Measurements from ENCODE around the gene CCL8.
"Not testable (repeated sequence)": the region's sequence is repeated elsewhere in the genome, so short reads cannot be mapped to it uniquely, and the experiment has no call there.

Gene CCL8

DNA sequence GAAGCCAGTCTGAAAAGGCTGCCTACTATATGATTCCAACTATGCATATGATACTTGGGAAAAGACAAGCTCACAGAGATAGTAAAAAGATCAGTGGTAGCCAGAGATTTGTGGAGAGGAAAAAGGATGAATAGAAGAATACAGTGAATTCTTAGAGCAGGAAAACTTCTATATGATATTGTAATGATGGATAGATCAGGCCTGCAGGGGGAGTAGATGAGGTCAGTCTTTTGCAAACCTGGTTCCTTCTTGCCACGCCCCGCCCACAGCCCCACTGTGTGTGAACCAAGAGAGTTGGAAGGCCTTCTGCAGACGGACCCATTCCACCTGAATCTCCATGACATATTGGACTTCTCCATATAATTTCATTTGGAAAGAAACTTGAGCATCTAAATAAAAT lies 761 bp upstream of the CCL8 start:
- DNase-seq: peak in 1 of 2 experiments; percentile 12

DNA sequence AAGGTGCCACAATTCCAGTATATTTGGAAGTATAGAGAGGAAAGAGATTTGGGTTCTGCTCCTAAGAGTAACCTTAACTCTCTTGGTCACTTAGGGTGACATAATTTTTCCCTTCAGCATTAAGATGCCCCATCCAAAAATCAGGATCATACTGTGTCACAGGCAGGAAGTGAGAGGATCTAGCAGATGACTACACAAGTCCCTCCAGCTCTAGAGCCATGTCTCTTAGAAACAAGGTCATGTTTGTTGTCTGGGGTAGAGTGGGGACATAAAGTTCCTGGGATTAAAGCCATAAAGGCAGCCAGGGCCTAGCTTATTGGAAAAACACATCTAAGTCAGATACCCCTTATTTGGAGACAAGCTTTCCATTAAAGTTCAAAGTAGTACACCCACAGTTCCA lies 2.7 kb downstream of the CCL8 start:
- DNase-seq: no peak

DNA sequence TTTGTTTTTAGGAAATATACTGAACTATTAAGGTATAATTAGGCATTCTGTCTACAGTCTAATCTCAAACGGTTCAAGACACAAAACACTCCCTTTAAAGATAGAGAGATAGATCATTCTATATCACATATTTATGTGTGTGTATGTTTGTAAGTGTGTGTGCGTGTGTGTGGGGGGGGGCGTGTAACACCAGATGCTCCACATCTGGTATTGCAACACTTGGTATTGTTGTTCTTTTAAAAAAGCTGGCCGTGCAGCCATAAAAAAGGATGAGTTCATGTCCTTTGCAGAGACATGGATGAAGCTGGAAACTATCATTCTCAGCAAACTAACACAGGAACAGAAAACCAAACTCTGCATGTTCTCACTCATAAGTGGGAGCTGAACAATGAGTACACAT lies 8.3 kb downstream of the CCL8 start:
- DNase-seq: not testable (repeated sequence)

DNA sequence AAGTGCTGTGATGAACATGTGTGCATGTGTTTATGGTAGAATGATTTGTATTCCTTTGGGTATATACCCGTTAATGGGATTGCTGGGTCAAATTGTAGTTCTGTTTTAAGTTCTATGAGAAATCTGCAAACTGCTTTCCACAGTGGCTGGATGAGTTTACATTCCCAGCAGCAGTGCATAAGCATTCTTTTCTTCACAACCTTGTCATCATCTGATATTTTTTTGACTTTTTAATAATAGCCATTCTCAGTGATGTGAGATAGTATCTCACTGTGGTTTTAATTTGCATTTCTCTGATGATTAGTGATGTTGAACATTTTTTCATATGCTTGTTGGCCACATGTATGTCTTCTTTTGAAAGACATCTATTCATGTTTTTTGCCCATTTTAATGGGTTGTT lies 18.5 kb downstream of the CCL8 start:
- DNase-seq: no peak

DNA sequence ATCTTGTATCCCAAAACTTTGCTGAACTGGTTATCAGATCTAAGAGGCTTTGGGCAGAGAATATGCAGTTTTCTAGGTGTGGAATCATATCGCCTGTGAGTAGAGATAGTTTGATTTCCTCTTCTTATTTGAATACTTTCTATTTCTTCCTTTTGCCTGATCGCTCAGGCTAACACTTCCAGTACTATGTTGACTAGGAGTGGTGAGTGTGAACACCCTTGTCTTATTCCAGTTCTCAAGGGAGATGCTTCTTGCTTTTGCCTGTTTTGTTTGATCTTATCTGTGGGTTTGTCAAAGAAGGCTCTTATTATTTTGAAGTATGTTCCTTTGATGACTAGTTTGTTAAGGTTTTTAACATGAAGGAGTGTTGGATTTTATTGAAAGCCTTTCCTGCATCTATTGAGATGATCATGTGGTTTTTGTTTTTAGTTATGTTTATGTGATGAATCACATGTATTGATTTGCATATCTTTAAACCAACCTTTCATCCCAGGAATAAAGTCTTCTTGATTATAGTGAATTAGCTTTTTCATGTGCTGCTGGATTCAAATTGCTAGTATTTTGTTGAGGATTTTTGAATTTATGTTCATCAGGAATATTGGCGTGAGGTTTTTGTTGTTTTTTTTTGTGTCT lies 20.0 kb downstream of the CCL8 start:
- DNase-seq: no peak

DNA sequence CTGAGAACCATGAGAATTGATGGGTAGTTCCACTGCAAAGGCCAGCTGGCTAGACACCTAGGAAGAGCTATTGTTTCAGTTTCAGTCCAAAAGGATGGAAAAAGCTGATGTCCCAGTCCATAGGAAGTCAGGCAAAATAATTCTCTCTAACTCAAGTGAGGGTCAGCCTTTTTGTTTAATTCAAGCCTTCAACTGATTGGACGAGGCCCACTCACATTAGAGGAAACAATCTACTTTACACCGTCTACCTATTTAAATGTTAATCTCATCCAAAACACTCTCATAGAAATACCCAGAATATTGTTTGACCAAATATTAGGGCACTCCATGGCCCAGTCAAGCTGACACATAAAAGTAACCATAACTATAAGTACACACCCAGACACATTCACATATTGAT lies 22.7 kb downstream of the CCL8 start:
- no peak for DNase-seq

DNA sequence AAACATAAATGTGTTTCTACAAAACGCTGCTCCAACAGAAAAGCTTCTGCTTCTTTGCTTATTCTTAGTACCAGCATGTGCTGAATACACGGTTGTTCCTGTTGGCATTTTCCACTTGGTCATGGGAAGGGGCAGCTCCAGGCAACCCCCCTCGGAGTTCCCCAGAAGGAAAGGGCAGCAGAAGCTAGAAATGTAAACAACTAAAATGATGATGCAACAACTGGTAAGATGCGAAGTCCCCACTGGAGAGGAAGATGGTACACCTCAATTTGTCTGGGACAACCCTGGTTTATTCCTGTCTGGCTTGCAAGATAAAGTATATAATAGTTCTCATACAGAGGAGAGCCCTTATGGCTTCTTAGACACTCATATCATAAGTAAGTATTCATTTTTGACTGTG lies 27.8 kb downstream of the CCL8 start:
- DNase-seq: no peak

DNA sequence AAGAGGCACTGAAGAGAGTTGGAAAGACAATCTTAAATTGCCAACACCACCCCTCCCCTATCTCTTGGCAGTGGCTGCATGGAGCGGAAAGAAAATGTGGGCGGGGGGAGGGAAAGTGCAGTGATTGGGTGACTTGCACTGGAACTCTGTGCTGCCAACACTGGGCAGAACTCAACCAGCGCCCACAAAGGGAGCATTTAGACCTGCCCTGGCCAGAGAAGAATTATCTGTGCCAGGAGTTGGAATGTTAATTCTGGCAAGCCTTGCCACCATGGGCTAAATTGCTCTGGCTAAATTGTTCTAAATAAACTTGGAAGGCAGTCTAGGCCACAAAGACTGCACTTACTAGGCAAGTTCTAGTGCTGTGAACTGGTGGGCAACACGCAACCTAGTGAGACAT lies 30.5 kb downstream of the CCL8 start:
- DNase-seq: no peak

DNA sequence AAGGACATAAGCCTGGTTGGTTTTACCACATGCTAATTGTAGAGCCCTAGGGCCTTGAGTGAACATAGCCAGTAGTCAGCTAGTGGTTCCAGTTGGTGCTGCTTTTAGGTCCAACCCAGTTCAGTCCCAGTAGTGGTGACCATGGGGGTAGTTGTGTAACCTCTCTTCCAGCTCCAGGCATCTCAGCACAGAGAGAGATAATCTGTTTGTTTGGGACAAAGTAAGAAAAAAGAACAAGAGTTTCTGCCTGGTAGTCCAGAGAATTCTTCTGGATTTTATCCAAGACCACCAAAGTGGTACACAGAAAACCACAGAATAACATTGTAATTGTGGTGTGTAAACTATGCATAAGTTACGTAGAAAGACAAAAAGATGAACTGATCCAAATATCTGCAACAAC lies 31.9 kb downstream of the CCL8 start:
- DNase-seq: no peak

DNA sequence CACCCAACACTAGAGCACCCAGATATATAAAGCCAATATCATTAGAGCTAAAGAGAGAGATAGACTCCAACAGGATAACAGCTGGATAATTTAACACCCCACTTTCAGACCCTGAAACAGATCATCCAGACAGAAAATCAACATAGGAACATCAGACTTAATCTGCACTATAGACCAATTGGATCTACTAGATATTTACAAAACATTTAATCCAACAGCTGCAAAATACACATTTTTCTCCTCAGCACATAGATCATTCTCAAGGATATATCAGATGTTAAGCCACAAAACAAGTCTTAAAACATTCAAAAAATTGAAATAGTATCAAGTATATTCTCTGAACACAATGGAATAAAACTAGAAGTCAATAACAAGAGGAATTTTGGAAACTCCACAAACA lies 33.0 kb downstream of the CCL8 start:
- DNase-seq: no peak

DNA sequence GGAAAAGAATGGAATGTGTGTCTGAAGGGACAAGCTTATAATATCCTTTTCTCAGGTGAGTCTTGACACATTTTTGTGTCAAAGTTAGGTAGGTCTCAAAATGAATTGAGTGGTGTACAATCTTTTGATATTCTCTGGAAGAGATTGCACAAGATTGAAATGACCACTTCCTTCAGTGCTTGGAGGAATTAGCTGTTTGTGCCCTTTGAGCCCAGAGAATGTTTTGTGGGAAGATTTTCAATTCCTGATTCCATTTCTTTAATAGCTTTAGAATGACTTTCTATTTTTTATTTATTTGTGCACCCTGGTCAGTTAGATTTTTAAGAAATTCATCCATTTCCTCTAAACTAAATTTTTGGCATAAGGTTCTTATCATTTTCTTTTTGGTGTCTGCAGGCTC lies 35.4 kb downstream of the CCL8 start:
- no peak for DNase-seq

DNA sequence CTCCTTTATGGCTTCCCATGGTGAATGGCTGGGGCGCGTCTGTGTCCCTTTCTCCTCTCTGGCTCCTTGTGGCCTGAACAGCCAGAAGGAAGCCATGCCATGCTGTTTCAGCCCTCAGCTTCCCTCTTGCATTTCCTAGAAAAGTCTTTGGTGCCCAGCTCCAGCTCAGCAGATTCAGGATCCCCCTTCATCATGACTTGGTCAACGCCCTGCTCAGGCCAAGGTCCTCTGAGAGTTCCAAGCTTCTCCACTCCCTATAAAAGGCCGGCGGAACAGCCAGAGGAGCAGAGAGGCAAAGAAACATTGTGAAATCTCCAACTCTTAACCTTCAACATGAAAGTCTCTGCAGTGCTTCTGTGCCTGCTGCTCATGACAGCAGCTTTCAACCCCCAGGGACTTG lies 37.0 kb downstream of the CCL8 start, which contains the start of gene CCL13:
Gene CCL13 (plus strand): TSS at position 287 of the 400 bp plus-strand sequence. CDS start 47 bp downstream, at position 334.
- DNase-seq: no peak

DNA sequence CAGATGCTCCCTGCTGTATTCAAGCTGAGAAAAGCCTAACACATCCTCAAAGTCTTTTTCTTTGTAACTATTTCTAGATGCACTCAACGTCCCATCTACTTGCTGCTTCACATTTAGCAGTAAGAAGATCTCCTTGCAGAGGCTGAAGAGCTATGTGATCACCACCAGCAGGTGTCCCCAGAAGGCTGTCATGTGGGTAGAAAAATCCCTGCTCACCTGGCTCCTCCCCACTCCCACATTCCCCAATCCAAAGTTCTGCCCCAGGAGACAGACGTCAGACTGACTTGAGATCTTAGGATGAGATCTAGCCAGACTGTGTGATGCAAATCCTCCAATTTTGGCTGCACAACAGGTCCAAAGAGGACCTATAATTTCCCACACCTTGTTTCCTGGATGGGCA lies 38.2 kb downstream of the CCL8 start:
- DNase-seq: no peak

DNA sequence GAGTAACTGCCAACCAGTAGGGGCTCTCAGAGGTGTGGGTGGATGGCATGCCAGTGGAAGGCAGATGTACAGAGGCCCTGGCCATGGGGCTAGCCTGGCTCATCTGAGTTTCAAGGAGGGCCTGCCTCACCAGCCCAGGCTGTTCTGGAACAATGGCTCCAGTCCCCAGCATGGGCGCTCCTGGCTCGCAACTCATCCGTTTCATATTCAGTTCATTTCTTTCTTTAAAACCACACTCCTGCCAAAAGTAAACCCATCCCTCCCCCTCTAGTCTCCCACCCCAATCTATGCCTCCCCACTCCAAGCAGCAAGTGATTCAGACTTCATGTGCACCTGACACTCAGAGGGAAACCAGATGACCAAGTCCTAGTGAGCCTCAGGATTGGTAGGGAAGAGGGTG lies 39.4 kb downstream of the CCL8 start:
- no peak for DNase-seq

DNA sequence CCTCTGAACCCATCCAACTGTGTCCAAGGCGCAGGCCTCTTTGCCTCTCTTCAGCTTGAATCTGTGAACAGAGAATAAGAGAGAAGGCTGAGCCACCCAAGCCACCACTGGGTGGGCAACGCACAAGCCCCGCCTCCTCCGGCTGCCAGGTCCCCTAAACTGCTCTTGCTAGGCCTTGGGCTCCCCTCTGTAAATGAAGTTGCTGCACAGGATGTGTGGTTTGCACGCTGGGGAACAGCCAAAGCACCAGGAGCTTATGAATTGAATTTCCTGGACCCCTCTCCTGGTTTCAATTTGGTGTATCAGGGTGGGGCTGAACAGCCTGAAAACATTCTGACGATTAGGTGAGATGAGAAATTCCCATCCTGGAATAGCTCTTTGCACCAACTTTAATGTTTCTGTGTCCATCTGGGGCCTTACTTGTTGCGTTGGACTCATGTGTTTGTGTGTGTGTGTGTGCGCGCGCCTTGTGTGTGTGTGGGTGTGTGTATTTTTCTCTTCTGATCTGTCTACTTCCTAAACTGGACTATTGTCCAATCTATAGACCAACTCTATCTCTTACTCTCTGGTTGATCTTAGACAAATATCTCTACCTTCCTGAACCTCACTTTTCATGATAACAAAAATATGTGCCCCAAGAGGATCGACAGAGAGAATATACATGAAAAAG lies 41.5 kb downstream of the CCL8 start:
- DNase-seq: no peak

DNA sequence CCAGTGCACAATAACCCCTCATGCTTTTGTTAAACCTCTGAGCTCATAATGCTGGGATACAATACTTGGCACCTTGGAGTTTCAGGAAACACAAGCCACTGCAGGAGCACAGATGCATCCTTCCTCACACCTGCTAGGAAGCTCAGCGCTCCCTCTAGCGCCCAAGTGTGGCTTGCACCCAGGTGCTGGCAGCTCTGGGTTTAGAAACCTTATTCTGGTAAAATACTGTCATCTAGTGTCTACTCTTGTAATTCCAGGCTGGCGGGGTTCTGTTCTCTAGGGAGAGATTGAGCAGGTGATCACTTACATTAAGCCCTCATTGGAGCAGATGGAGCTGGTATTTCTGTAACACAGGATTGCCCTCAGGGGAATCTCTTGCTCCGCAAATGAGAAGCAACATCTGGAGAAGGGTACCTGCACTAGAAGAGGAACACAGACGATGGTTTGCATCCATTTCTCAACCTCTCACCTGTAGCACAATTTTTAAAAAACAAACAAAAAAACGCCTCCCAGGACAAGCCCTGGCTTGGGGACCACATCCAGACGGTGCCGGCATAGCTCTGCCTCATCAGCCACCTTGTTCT lies 42.3 kb downstream of the CCL8 start:
- peak; percentile 84 to 86 for DNase-seq

DNA sequence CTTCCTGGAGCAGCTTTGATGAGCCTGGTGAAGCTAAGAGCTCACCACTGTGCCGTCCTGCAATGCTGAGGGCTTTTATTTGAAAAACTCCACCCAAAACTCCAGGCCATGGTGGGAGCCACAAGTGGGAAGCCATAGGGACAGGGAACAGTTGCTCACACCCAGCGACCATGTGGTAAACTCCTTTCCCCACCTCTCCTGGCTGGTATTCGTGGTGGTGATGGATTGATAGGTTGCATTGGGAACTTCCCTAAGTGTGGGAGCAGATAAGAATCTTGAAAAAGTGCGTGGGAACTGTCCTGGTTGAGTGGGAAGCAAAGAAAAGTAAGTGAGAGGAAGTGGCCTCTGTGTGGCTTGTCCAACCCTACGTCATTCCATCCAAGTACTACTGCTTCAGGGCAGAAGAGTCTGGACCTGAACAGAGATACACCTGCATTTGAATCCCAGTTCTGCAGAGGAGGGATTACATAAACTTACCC lies 44.0 kb downstream of the CCL8 start, which contains the start of gene CCL1:
Gene CCL1 (minus strand): TSS at position 51 of the 479 bp plus-strand sequence. CDS start 72 bp downstream, outside the sequence.
- no peak for DNase-seq

DNA sequence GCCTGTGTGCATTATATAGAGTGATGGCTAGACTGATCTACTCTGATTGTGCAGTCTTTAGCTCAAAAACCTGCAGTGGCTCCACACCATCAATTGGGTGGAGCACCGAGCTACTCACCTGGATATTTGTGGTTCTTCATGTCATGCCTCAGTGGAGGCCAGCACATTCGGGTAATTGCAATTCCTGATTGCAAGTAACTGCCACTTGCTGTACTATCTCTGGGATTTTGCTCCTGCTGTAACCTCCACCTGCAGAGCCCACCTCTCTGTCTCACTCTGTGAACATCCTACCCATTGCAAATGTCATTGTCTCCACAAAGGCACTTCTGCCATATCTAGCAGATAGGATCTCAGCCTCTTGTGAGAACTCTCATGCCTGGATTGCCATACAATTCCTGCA lies 45.5 kb downstream of the CCL8 start:
- DNase-seq: no peak

DNA sequence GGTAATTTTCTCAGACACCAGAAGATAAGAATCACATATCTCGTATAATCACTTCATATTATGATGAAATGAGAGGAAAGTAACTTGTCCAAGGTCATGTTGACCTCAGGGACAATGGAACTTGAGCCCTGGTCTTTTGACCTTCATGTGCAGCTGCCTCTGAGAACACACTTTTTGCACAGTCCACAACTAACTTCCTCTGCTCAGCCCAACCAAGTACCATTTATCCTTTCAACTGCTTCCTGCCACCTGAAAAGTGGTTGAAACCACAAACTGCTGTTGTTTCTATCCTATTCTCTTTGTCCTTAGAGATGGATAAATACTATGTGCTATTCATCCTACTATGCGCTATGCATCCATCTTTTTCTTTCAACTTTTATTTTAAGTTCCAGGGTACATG lies 46.1 kb downstream of the CCL8 start:
- no peak for DNase-seq

DNA sequence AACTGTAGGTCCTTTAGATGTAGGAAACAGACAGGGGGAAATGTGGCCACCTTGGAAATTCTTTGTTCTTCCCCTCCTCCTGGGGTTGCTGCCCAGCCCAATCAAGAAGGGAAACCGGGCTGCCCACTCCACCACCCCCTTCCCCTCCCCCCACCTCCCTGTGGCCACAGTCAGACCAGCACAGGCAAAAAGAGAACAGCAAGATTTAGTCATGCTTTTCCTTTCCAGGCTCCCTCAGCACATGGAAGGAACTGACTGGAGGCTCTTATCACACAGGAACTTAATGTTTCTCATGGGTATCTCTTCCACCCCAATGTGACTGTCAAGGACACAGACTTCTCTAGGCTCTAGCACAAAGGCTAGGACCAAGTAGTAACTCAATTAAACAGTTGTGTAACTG lies 46.8 kb downstream of the CCL8 start:
- DNase-seq: no peak

DNA sequence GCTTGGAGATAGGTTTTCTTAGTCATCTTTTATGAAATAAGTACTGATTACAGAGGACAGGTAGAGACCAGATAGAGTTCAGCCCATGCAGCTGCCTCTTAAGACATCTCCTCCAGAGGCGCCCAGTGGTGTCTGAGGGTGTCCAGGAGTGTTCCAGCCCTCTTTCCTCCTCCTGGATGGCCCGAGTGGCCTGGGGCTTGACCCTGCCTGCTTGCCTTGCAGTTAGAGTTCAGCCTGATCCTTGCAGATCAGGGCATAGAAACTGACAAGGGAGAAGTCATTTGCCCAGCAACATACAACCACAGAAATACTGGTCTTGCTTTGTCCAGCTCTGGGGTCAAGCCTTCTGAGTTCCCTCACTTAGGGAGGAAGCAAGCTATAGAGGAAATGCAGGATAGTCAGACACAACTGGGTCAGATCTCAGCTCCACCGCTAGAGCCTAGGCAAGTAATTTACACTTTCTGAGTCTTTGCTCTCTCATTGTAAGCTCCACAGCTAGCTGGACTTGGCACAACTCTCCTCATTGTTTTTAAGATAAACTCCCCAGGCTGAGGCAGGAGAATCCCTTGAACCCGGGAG lies 47.4 kb downstream of the CCL8 start:
- DNase-seq: no peak

DNA sequence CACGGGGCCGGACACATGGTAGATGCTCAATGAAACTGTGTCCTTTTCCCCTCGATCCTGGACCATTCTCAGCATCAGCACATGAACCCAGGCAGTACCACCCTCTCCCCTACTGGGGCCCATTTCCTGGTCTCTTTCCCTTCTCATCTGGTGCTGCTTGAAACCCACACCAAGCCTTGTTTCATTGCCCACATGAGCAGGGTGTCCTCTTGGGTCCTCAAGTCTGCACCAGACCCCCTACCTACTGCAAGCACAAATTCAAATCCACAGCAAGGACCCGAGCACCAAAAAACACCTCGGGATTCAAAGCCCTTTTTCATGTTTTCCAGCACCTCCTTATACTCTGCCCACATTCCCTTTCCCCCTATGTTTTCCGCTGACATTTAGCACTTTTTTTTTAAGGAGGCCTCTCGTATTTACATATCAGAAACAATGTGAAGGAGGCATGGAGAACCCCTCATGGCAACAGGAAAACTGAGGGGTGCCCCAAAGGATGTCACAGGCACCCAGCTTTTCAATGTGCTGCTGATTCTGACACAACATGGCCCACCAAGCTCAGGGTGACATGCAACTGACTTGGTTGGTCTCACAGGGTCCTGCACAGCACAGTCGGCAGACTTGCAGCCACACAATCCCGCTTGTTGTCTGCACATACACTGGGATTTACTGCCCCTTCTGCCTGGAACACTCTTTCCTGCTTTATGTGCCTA lies 48.4 kb downstream of the CCL8 start:
- DNase-seq: no peak

Data from activated CD4-positive, alpha-beta T cell treated with anti-CD3 and anti-CD28 coated beads, Interleukin-2, amount 50 U/mL, for 48 hours (primary cell).